ENCODE data around the gene PAMR1. TPM values are rescaled to one million over a fixed set of nuclear protein-coding genes. Genes with fewer than 3 reads are reported as not detected.

The PAMR1 gene
- total RNA-seq, 1 donor from 2014 or later = 4.6 TPM

GRCh38 chr11:35486934-35487333 lies 38.5 kb downstream of the PAMR1 start:
- H3K4me1 ChIP-seq = no peaks in the 10 kb centered on the region
- intact Hi-C loops (cut with DNase I) = loop anchor here (10.0 kb wide), 1 partner anchor 902 kb away; no protein-coding TSS in a partner anchor
- H3K36me3 ChIP-seq = no peaks in the 10 kb centered on the region
- H3K27ac ChIP-seq = no peak overlapping the region
- no peaks in the 10 kb centered on the region for H3K27me3 ChIP-seq
- H3K9me3 ChIP-seq = peaks cover 4 to 12% of the 10 kb centered on the region in 2 donors
- no peak for TF ChIP-seq CTCF (IDR thresholded peaks at IDR 0.05)
- no peak for DNase-seq (ENCODE audit: low spot score in 2 of 2)
- no peak overlapping the region for H3K4me3 ChIP-seq

- TF ChIP-seq CTCF (IDR thresholded peaks at IDR 0.05) = no peak
- intact Hi-C loops (cut with DNase I) = loop anchor here (10.0 kb wide), 1 partner anchor 902 kb away; no protein-coding TSS in a partner anchor
- peaks cover 4 to 12% of the 10 kb centered on the region in 2 donors for H3K9me3 ChIP-seq
- DNase-seq (ENCODE audit: low spot score in 2 of 2) = no peak
- H3K27me3 ChIP-seq = no peaks in the 10 kb centered on the region
- H3K4me1 ChIP-seq = no peaks in the 10 kb centered on the region
- no peaks in the 10 kb centered on the region for H3K36me3 ChIP-seq
- H3K4me3 ChIP-seq = no peak overlapping the region
- no peak overlapping the region for H3K27ac ChIP-seq
Observed at GRCh38 chr11:35486446-35486845, 39.0 kb downstream of the PAMR1 start.

GRCh38 chr11:35485656-35486322 lies 39.6 kb downstream of the PAMR1 start:
- H3K9me3 ChIP-seq = peaks cover 4 to 13% of the 10 kb centered on the region in 2 donors
- peak; percentile 64 to 93 (median 89) for TF ChIP-seq CTCF (IDR thresholded peaks at IDR 0.05)
- H3K36me3 ChIP-seq = no peaks in the 10 kb centered on the region
- no peak overlapping the region for H3K4me3 ChIP-seq
- no peaks in the 10 kb centered on the region for H3K4me1 ChIP-seq
- intact Hi-C loops (cut with DNase I) = loop anchor here (1.0 to 10.0 kb wide), 2 partner anchors 559 to 901 kb away; no protein-coding TSS in a partner anchor
- DNase-seq (ENCODE audit: low spot score in 2 of 2) = peak; percentile 10 to 84
- H3K27ac ChIP-seq = no peak overlapping the region
- H3K27me3 ChIP-seq = no peaks in the 10 kb centered on the region

GRCh38 chr11:35484435-35484834 lies 41.0 kb downstream of the PAMR1 start:
- no peak for TF ChIP-seq CTCF (IDR thresholded peaks at IDR 0.05)

GRCh38 chr11:35483131-35483820 lies 42.1 kb downstream of the PAMR1 start:
- intact Hi-C loops (cut with DNase I) = loop anchor here (5.0 to 10.0 kb wide), 2 partner anchors 81 to 898 kb away; no protein-coding TSS in a partner anchor
- TF ChIP-seq CTCF (IDR thresholded peaks at IDR 0.05) = no peak

More at GRCh38 chr11:35484435-35484834, 41.0 kb downstream of the PAMR1 start:
- H3K27ac ChIP-seq = no peak overlapping the region
- no peak for DNase-seq (ENCODE audit: low spot score in 2 of 2)
- H3K4me1 ChIP-seq = no peaks in the 10 kb centered on the region
- H3K27me3 ChIP-seq = no peaks in the 10 kb centered on the region
- intact Hi-C loops (cut with DNase I) = loop anchor here (5.0 to 10.0 kb wide), 2 partner anchors 82 to 900 kb away; no protein-coding TSS in a partner anchor
- no peak overlapping the region for H3K4me3 ChIP-seq
- peaks cover 4 to 17% of the 10 kb centered on the region in 2 donors for H3K9me3 ChIP-seq
- no peaks in the 10 kb centered on the region for H3K36me3 ChIP-seq

More at GRCh38 chr11:35483131-35483820, 42.1 kb downstream of the PAMR1 start:
- Histone ChIP-seq H3K4me1 (no peaks in the 10 kb centered on the region), H3K9me3 (peaks cover 4 to 17% of the 10 kb centered on the region in 2 donors), H3K27me3 (no peaks in the 10 kb centered on the region), H3K4me3 (no peak overlapping the region), H3K36me3 (no peaks in the 10 kb centered on the region), H3K27ac (no peak overlapping the region)
- DNase-seq (ENCODE audit: low spot score in 2 of 2) = no peak
